HepG2 (cell line): ENCODE measurements around the gene DYTN. TPM values are rescaled to one million over a fixed set of nuclear protein-coding genes. Genes with fewer than 3 reads are reported as not detected.

Experiments
- ATAC-seq: fragments of 200-7000 bp; cut with Tn5 transposase; 3 replicates; pipeline ENCODE4 v1.9.1; 2020; ENCODE audit warnings: mild to moderate bottlenecking, moderate library complexity
- BruUV-seq: library from RNA; stranded (reverse); fragments of 400-500 nt; replicated peaks from 2 replicates; lab custom pipeline; 2021; lab: Mats Ljungman, UMichigan
- CTCF ChIA-PET: fragments of 300-600 bp; formaldehyde crosslinking; extraction: SDS; loops from one replicate; lab custom pipeline; 2021; ENCODE audit warnings: low total read pairs, inconsistent platforms, low intra/inter-chr PET ratio; lab: Yijun Ruan, JAX
- POLR2A ChIA-PET: fragments of 350-600 bp; sonication (Branson Sonifier 250); formaldehyde crosslinking; loops from one replicate; lab custom pipeline; 2020; ENCODE audit warnings: antibody characterized with exemption, inconsistent platforms; lab: Yijun Ruan, JAX
- DNase-seq: peaks from one replicate; pipeline ENCODE4 v3.0.0-alpha.2; 2015; ENCODE audit warnings: low spot score
- FAIRE-seq: peaks from 3 replicates; lab custom pipeline; 2011; peaks lifted over from hg19 to GRCh38; lab: Jason Lieb, UNC
- H2AFZ ChIP-seq: one replicate; pipeline ENCODE4 v1.6.1; 2011; ENCODE audit warnings: low read length, inconsistent platforms
- H3K27ac ChIP-seq: fragments of 300-600 bp; 3 replicates; pipeline ENCODE4 v1.8.0; 2011; ENCODE audit warnings: mixed run types, mild to moderate bottlenecking, mixed read lengths, low read length, inconsistent platforms; ENCODE audit not compliant: insufficient read depth; ENCODE audit errors: extremely low read length
- H3K27me3 ChIP-seq, 2 experiments: fragments of 200-600 bp in 1 of 2; 2 replicates in 1 of 2; 3 replicates in 1 of 2; pipeline versions ENCODE4 v1.6.0 to v1.8.0; 2011; ENCODE audit warnings: low read length in 2 of 2, mild to moderate bottlenecking in 2 of 2, moderate library complexity in 2 of 2, inconsistent platforms in 1 of 2; ENCODE audit not compliant: insufficient read depth in 2 of 2, control insufficient read depth in 1 of 2
- H3K36me3 ChIP-seq, 2 experiments: fragments of 200-600 bp in 1 of 2; replicated peaks in 1 of 2; 2 replicates in 1 of 2; 3 replicates in 1 of 2; pipeline versions ENCODE4 v1.5.1 to v1.8.0; 2011; ENCODE audit warnings: low read length in 2 of 2, inconsistent platforms in 1 of 2; ENCODE audit not compliant: insufficient read depth in 2 of 2, control insufficient read depth in 1 of 2
- H3K4me1 ChIP-seq: 2 replicates; pipeline ENCODE4 v1.5.1; 2012; ENCODE audit warnings: low read length, inconsistent platforms; ENCODE audit not compliant: insufficient read depth
- H3K4me2 ChIP-seq: 2 replicates; pipeline ENCODE4 v1.6.0; 2011; ENCODE audit warnings: low read depth, low read length, inconsistent platforms
- H3K4me3 ChIP-seq, 3 experiments: fragments of 200-600 bp in 1 of 3; sonication (generic), shearing (Covaris generic) in 1 of 3; replicated peaks in 1 of 3; 2 replicates each; pipeline ENCODE4 v1.5.1; 2011 to 2016; ENCODE audit warnings: low read length in 3 of 3, inconsistent platforms in 2 of 3, low read depth in 2 of 3, mild to moderate bottlenecking in 2 of 3, control low read depth in 1 of 3, mixed read lengths in 1 of 3; ENCODE audit not compliant: insufficient read depth in 1 of 3
- H3K79me2 ChIP-seq: one replicate; pipeline ENCODE4 v1.6.1; 2011; ENCODE audit warnings: low read length, inconsistent platforms; ENCODE audit not compliant: insufficient read depth
- H3K9ac ChIP-seq: 2 replicates; pipeline ENCODE4 v1.6.0; 2011; ENCODE audit warnings: mild to moderate bottlenecking, low read depth, low read length, inconsistent platforms; ENCODE audit not compliant: insufficient read depth
- H3K9me3 ChIP-seq: 2 replicates; pipeline ENCODE4 v1.5.1; 2012; ENCODE audit warnings: mild to moderate bottlenecking, low read length
- H4K20me1 ChIP-seq: 2 replicates; pipeline ENCODE4 v1.6.0; 2011; ENCODE audit warnings: inconsistent platforms, mild to moderate bottlenecking, low read length, moderate library complexity; ENCODE audit not compliant: insufficient read depth
- DDIT3 ChIP-seq: sonication (generic); formaldehyde crosslinking; IDR thresholded peaks from 2 replicates; pipeline ENCODE4 v1.4.0; 2020; ENCODE audit warnings: mild to moderate bottlenecking, missing genetic modification reagents
- E2F5 ChIP-seq: sonication (generic); formaldehyde crosslinking; conservative IDR thresholded peaks from 2 replicates; pipeline ENCODE4 v1.4.0; 2020; ENCODE audit warnings: missing genetic modification reagents
- HDAC6 ChIP-seq: fragments of 200-600 bp; sonication (generic); IDR thresholded peaks from 2 replicates; pipeline ENCODE4 v1.7.0; 2017; ENCODE audit warnings: mild to moderate bottlenecking, antibody characterized with exemption, low read length, low read depth
- HOXD1 ChIP-seq: sonication (generic); formaldehyde crosslinking; IDR thresholded peaks from 2 replicates; pipeline ENCODE4 v1.5.0; 2020; ENCODE audit warnings: missing genetic modification reagents
- KLF6 ChIP-seq: IDR thresholded peaks from 2 replicates; pipeline ENCODE4 v1.8.0; 2016; ENCODE audit warnings: missing biosample characterization, missing genetic modification reagents
- KLF9 ChIP-seq: IDR thresholded peaks from 2 replicates; pipeline ENCODE4 v1.6.1; 2016; ENCODE audit warnings: low read depth
- POGZ ChIP-seq: sonication (generic); formaldehyde crosslinking; IDR thresholded peaks from 2 replicates; pipeline ENCODE4 v1.4.0; 2020; ENCODE audit warnings: mild to moderate bottlenecking, missing genetic modification reagents
- SP4 ChIP-seq: sonication (generic); formaldehyde crosslinking; IDR thresholded peaks from 2 replicates; pipeline ENCODE4 v1.8.1; 2023; ENCODE audit warnings: mild to moderate bottlenecking, missing genetic modification reagents
- ZBTB10 ChIP-seq: sonication (generic); formaldehyde crosslinking; IDR thresholded peaks from 2 replicates; pipeline ENCODE4 v1.4.0; 2020; ENCODE audit warnings: missing genetic modification reagents, borderline replicate concordance
- ZNF275 ChIP-seq: sonication (generic); formaldehyde crosslinking; IDR thresholded peaks from 2 replicates; pipeline ENCODE4 v1.8.0; 2022; ENCODE audit warnings: missing genetic modification reagents, mild to moderate bottlenecking, inconsistent platforms, borderline replicate concordance
- ZNF503 ChIP-seq: sonication (generic); formaldehyde crosslinking; IDR thresholded peaks from 2 replicates; pipeline ENCODE4 v1.4.0; 2020; ENCODE audit warnings: missing genetic modification reagents
- ZNF549 ChIP-seq: sonication (generic); formaldehyde crosslinking; IDR thresholded peaks from 2 replicates; pipeline ENCODE4 v1.5.0; 2020; ENCODE audit warnings: missing genetic modification reagents
- ZNF609 ChIP-seq: sonication (generic); formaldehyde crosslinking; IDR thresholded peaks from 2 replicates; pipeline ENCODE4 v1.4.0; 2020; ENCODE audit warnings: mild to moderate bottlenecking, missing genetic modification reagents, borderline replicate concordance
- WGBS: methylation state at CpG from one replicate; pipeline ENCODE4 v1.1.6; 2017; ENCODE audit warnings: low lambda C conversion rate; 5-methylcytosine and 5-hydroxymethylcytosine counted together
- in situ Hi-C: cut with HindIII; loops from 2 replicates; pipeline ENCODE4 v1.10.0; 2017; ENCODE audit warnings: low pct_unique_long_range_greater_than_20kb; ENCODE audit not compliant: extremely low pct_ligation_motif_present
- intact Hi-C: fragments of 100-400 bp; cut with micrococcal nuclease; formaldehyde crosslinking; loops from one replicate; pipeline ENCODE4 v1.10.0; 2022; ENCODE audit not compliant: unreplicated experiment
- polyA plus RNA-seq, 8 experiments: library from polyadenylated mRNA; depleted of rRNA in 3 of 8; stranded (reverse) in 7 of 8; unstranded in 1 of 8; fragments of >200 nt; fragmentation: Illumina TruSeq in 4 of 8; extraction: Trizol in 4 of 8; gene quantifications; 2 replicates each; pipeline versions ENCODE4 v1.2.1 to v1.2.3, GENCODE V29; 2011 to 2016; ENCODE audit warnings: low read depth in 4 of 8, missing spikeins in 1 of 8, mixed read lengths in 1 of 8; ENCODE audit not compliant: insufficient read depth in 1 of 8
- total RNA-seq, 5 experiments: library from RNA; depleted of rRNA; stranded (reverse); fragments of >200 nt; fragmentation: Illumina TruSeq; extraction: Trizol; gene quantifications; 2 replicates each; pipeline ENCODE4 v1.2.3, GENCODE V29; 2016; ENCODE audit warnings: low read depth in 1 of 5

DYTN gene
- total and polyA plus RNA-seq, 2 of the 13 experiments (the other 11 are each of a cell fraction or from before 2014, with no cell fraction given), result not detected

- CTCF ChIA-PET, result no interaction called here
- H4K20me1 ChIP-seq, result no peaks in the 10 kb centered on the region
- peaks cover 0 to 10% of the 10 kb centered on the region in 2 experiments; a peak in 2 of 5 replicates for H3K27me3 ChIP-seq
- TF ChIP-seq POGZ (no peak), ZBTB10 (CRISPR knock-in tag) (no peak), ZNF275 (CRISPR knock-in tag) (no peak), KLF6 (CRISPR knock-in tag) (no peak), DDIT3 (CRISPR knock-in tag) (no peak), ZNF549 (no peak), HDAC6 (no peak), SP4 (CRISPR knock-in tag) (no peak), ZNF503 (CRISPR knock-in tag) (no peak), HOXD1 (CRISPR knock-in tag) (no peak), E2F5 (CRISPR knock-in tag) (no peak), KLF9 (CRISPR knock-in tag) (no peak), ZNF609 (CRISPR knock-in tag) (no peak)
Measured at GRCh38 chr2:206733341-206733740, 15.1 kb upstream of the DYTN start.

More at GRCh38 chr2:206733341-206733740, 15.1 kb upstream of the DYTN start:
- POLR2A ChIA-PET, result no interaction called here
- ATAC-seq (no peak), FAIRE-seq (no peak), DNase-seq (no peak)
- no peaks in the 10 kb centered on the region for H3K36me3 ChIP-seq
- in situ Hi-C loops (no loop called here), intact Hi-C loops (no loop called here)
- no peak overlapping the region for H3K4me2 ChIP-seq
- no peaks in the 10 kb centered on the region for H3K4me1 ChIP-seq
- no peak overlapping the region for H3K4me3 ChIP-seq
- WGBS, result 0% methylated on average over 2 of the region's 2 CpGs
- no peaks in the 10 kb centered on the region for H3K79me2 ChIP-seq
- no TSS peak for BruUV-seq
- H3K9ac ChIP-seq, result no peak overlapping the region
- no peaks in the 10 kb centered on the region for H3K9me3 ChIP-seq
- H3K27ac ChIP-seq, result no peak overlapping the region
- no peak overlapping the region for H2AFZ ChIP-seq
